K562 (cell line): ENCODE data around the gene SELENOM. TPM values are rescaled to one million over a fixed set of nuclear protein-coding genes. Genes with fewer than 3 reads are reported as not detected.

Experiments used
- ATAC-seq: fragments of 200-7000 bp; cut with Tn5 transposase; 3 replicates; pipeline ENCODE4 v1.9.1; 2020; ENCODE audit warnings: moderate library complexity
- BruUV-seq: library from RNA; stranded (reverse); fragments of 400-500 nt; replicated peaks from 2 replicates; lab custom pipeline; 2021; lab: Mats Ljungman, UMichigan
- CTCF ChIA-PET: fragments of 300-600 bp; formaldehyde crosslinking; extraction: SDS; loops from one replicate; lab custom pipeline; 2021; ENCODE audit warnings: low intra/inter-chr PET ratio; lab: Yijun Ruan, JAX
- POLR2A ChIA-PET: fragments of 300-600, 350-650 bp; sonication (Branson Sonifier 250); formaldehyde crosslinking; extraction: SDS; loops from one replicate; lab custom pipeline; 2021; ENCODE audit warnings: antibody characterized with exemption, inconsistent platforms; lab: Yijun Ruan, JAX
- DNase-seq, 4 experiments: peaks; one replicate each; pipeline versions ENCODE4 v3.0.0 to v3.0.0-alpha.2; 2011 to 2018; ENCODE audit warnings: low spot score in 3 of 4, mixed read lengths in 3 of 4; ENCODE audit errors: extremely low read depth in 1 of 4
- FAIRE-seq: peaks from 2 replicates; lab custom pipeline; 2011; peaks lifted over from hg19 to GRCh38; lab: Jason Lieb, UNC
- H2AFZ ChIP-seq: 2 replicates; pipeline ENCODE4 v1.6.0; 2011; ENCODE audit warnings: low read depth, low read length, control low read depth, inconsistent platforms
- H3K27ac ChIP-seq: fragments of 200-600 bp; 3 replicates; pipeline ENCODE4 v1.8.0; 2011; ENCODE audit warnings: low read depth, mild to moderate bottlenecking, control low read depth, inconsistent platforms, low read length, moderate library complexity, mixed read lengths; ENCODE audit errors: extremely low read depth
- H3K27me3 ChIP-seq, 2 experiments: fragments of 300-600 bp in 1 of 2; 2 replicates in 1 of 2; 3 replicates in 1 of 2; pipeline versions ENCODE4 v1.6.0 to v1.8.0; 2011; ENCODE audit warnings: inconsistent platforms in 2 of 2, low read length in 2 of 2, mild to moderate bottlenecking in 1 of 2, mixed read lengths in 1 of 2, moderate library complexity in 1 of 2; ENCODE audit not compliant: control insufficient read depth in 2 of 2, insufficient read depth in 2 of 2
- H3K36me3 ChIP-seq: fragments of 300-600 bp; 3 replicates; pipeline ENCODE4 v1.8.0; 2011; ENCODE audit warnings: mild to moderate bottlenecking, low read length, inconsistent platforms; ENCODE audit not compliant: control insufficient read depth, insufficient read depth
- H3K4me1 ChIP-seq, 2 experiments: fragments of 200-600 bp in 1 of 2; replicated peaks in 1 of 2; 2 replicates in 1 of 2; 3 replicates in 1 of 2; pipeline versions ENCODE4 v1.5.1 to v1.8.0; 2011; ENCODE audit warnings: inconsistent platforms in 2 of 2, low read length in 2 of 2, mild to moderate bottlenecking in 1 of 2, mixed read lengths in 1 of 2, moderate library complexity in 1 of 2; ENCODE audit not compliant: control insufficient read depth in 2 of 2, insufficient read depth in 2 of 2
- H3K4me2 ChIP-seq: 2 replicates; pipeline ENCODE4 v1.6.1; 2011; ENCODE audit warnings: low read length, control low read depth, inconsistent platforms, mixed read lengths; ENCODE audit not compliant: insufficient read depth
- H3K4me3 ChIP-seq: fragments of 200-600 bp; sonication (generic), shearing (Covaris generic); 2 replicates; pipeline ENCODE4 v1.5.1; 2016; ENCODE audit warnings: control low read depth, inconsistent platforms
- H3K79me2 ChIP-seq: fragments of 200-600 bp; 3 replicates; pipeline ENCODE4 v1.8.0; 2011; ENCODE audit warnings: low read length, inconsistent platforms; ENCODE audit not compliant: control insufficient read depth, insufficient read depth
- H3K9ac ChIP-seq, 2 experiments: 2 replicates each; pipeline versions ENCODE4 v1.6.0 to v1.6.1; 2011; ENCODE audit warnings: low read depth in 2 of 2, low read length in 2 of 2, control low read depth in 1 of 2, inconsistent platforms in 1 of 2, mild to moderate bottlenecking in 1 of 2, mixed read lengths in 1 of 2; ENCODE audit not compliant: insufficient read depth in 1 of 2
- H3K9me1 ChIP-seq: one replicate; pipeline ENCODE4 v1.6.0; 2011; ENCODE audit warnings: inconsistent platforms, mild to moderate bottlenecking, low read length, moderate library complexity; ENCODE audit not compliant: control insufficient read depth, insufficient read depth
- H3K9me3 ChIP-seq: replicated peaks from 2 replicates; pipeline ENCODE4 v1.5.1; 2011; ENCODE audit warnings: low read depth, low read length, inconsistent platforms; ENCODE audit not compliant: control insufficient read depth, insufficient read depth
- H4K20me1 ChIP-seq: replicated peaks from 2 replicates; pipeline ENCODE4 v1.6.1; 2011; ENCODE audit warnings: low read length, inconsistent platforms, mixed read lengths; ENCODE audit not compliant: control insufficient read depth, insufficient read depth
- ARID4B ChIP-seq: sonication (generic); formaldehyde crosslinking; IDR thresholded peaks from 2 replicates; pipeline ENCODE4 v1.8.0; 2022; ENCODE audit warnings: mild to moderate bottlenecking, missing genetic modification reagents
- NR2C2 ChIP-seq, 2 experiments: fragments of 200-800 bp in 1 of 2; sonication (Bioruptor generic) in 1 of 2; sonication (generic) in 1 of 2; formaldehyde crosslinking in 1 of 2; IDR thresholded peaks; 2 replicates each; pipeline versions ENCODE4 v1.6.1 to v1.8.0; 2016 to 2022; ENCODE audit warnings: mild to moderate bottlenecking in 1 of 2, missing compliant biosample characterization in 1 of 2, missing genetic modification characterization in 1 of 2, missing genetic modification reagents in 1 of 2
- TCF7 ChIP-seq: sonication (generic); IDR thresholded peaks from 2 replicates; pipeline ENCODE4 v1.6.1; 2016; ENCODE audit warnings: antibody characterized with exemption, borderline replicate concordance
- ZBTB26 ChIP-seq: fragments of 450-650 bp; formaldehyde crosslinking; IDR thresholded peaks from 2 replicates; pipeline ENCODE4 v1.4.0; 2022; ENCODE audit warnings: missing genetic modification characterization
- ZMIZ1 ChIP-seq, 2 experiments: fragments of 150-350 bp in 1 of 2; IDR thresholded peaks; 2 replicates each; pipeline ENCODE4 v1.6.1; 2012 to 2016; ENCODE audit warnings: low read depth in 2 of 2, low read length in 2 of 2, mild to moderate bottlenecking in 1 of 2, moderate library complexity in 1 of 2
- ZNF224 ChIP-seq: sonication (generic); formaldehyde crosslinking; IDR thresholded peaks from 2 replicates; pipeline ENCODE4 v1.8.0; 2022; ENCODE audit warnings: mild to moderate bottlenecking, missing genetic modification reagents
- ZNF24 ChIP-seq: fragments of 450-650 bp; IDR thresholded peaks from 2 replicates; pipeline ENCODE4 v1.6.1; 2016
- WGBS: fragments of 100-300 bp; shearing (Covaris generic); methylation state at CpG from one replicate; pipeline ENCODE4 v1.1.6; 2016; ENCODE audit warnings: low coverage, mixed read lengths; ENCODE audit not compliant: insufficient coverage; ENCODE audit errors: missing lambda C conversion rate; 5-methylcytosine and 5-hydroxymethylcytosine counted together
- in situ Hi-C: fragments of 300-500 bp; cut with MboI; formaldehyde crosslinking; loops from 4 replicates; pipeline ENCODE4 v1.15.0; 2018; ENCODE audit warnings: inconsistent platforms, mixed read lengths
- intact Hi-C: fragments of 100-400 bp; cut with micrococcal nuclease; formaldehyde crosslinking; loops from 2 replicates; pipeline ENCODE4 v1.14.2; 2022
- polyA plus RNA-seq, 8 experiments: library from polyadenylated mRNA; depleted of rRNA in 4 of 8; stranded (reverse) in 5 of 8; unstranded in 3 of 8; fragments of >200 nt; fragmentation: Nextera tagmentation in 2 of 8; fragmentation: Illumina TruSeq in 1 of 8; extraction: Ambion mirVana in 2 of 8; extraction: Trizol in 1 of 8; gene quantifications; 2 replicates each; pipeline versions ENCODE4 v1.2.1 to v1.2.3, GENCODE V29; 2011 to 2014; ENCODE audit warnings: inconsistent platforms in 1 of 8, missing spikeins in 1 of 8
- total RNA-seq, 7 experiments: library from RNA; depleted of rRNA in 6 of 7; stranded (reverse); fragments of >200 nt in 6 of 7; fragmentation: Illumina TruSeq in 2 of 7; extraction: Trizol in 2 of 7; gene quantifications; 2 replicates each; pipeline versions ENCODE4 v1.2.1 to v1.2.3, GENCODE V29; 2011 to 2021; ENCODE audit warnings: low replicate concordance in 1 of 7

The SELENOM gene
- total and polyA plus RNA-seq, 9 of the 15 experiments (the other 6 are each of a cell fraction or from before 2014, with no cell fraction given), result 1.2 to 10.6 (median 3.7) TPM

GRCh38 chr22:31103111-31103510 is 4.3 kb downstream of the SELENOM start:
- no TSS peak for BruUV-seq
- Histone ChIP-seq H3K4me3 (no peak overlapping the region), H3K9ac (no peak overlapping the region), H3K9me3 (no peaks in the 10 kb centered on the region), H3K9me1 (peaks cover 5% of the 10 kb centered on the region), H3K4me2 (no peak overlapping the region), H3K27me3 (no peaks in the 10 kb centered on the region), H3K79me2 (no peaks in the 10 kb centered on the region), H2AFZ (no peak overlapping the region), H3K4me1 (peaks cover 13 to 27% of the 10 kb centered on the region in 2 experiments; a peak in 4 of 5 replicates), H3K36me3 (peaks cover 13% of the 10 kb centered on the region; the same call in 2 of the 3 replicates), H3K27ac (no peak overlapping the region; the same call in 2 of the 3 replicates), H4K20me1 (no peaks in the 10 kb centered on the region)
- DNase-seq (no peak), ATAC-seq (no peak), FAIRE-seq (no peak)
- POLR2A ChIA-PET, result interaction anchor here (0.6 to 4.4 kb wide), 4 partner anchors 11 to 137 kb away, joined by 3 to 18 read pairs (median 4); no protein-coding TSS in a partner anchor
- WGBS, result 56% methylated on average over 2 of the region's 2 CpGs
- CTCF ChIA-PET, result no interaction called here
- in situ Hi-C loops (loop anchor here (5.0 kb wide), 2 partner anchors 39 to 124 kb away; partner anchors contain the start of gene PLA2G3), intact Hi-C loops (no loop called here)
- TF ChIP-seq ZBTB26, result no peak
- TF ChIP-seq ARID4B (CRISPR knock-in tag), result no peak
- TF ChIP-seq ZNF24, result no peak
- TF ChIP-seq ZNF224 (CRISPR knock-in tag), result no peak
- no peak for TF ChIP-seq TCF7
- no peak for TF ChIP-seq NR2C2 (CRISPR knock-in tag; IDR thresholded peaks at IDR 0.05)
- TF ChIP-seq NR2C2 (tag; IDR thresholded peaks at IDR 0.05), result no peak
- TF ChIP-seq ZMIZ1 (IDR thresholded peaks at IDR 0.05; ENCODE audit: low read depth in 2 of 2, low read length in 2 of 2), result no peak
